Fibroblast of skin of left quadriceps (primary cell): ENCODE results near the gene MDM2.
"Not testable (repeated sequence)": the region's sequence is repeated elsewhere in the genome, so short reads cannot be mapped to it uniquely, and the experiment has no call there.

ENCODE experiments used
- DNase-seq, 2 experiments: peaks; one replicate each; pipeline ENCODE4 v3.0.0-alpha.2; 2013; ENCODE audit warnings: low read depth in 2 of 2

Gene MDM2

GRCh38 chr12:68827895-68828671 is 20.1 kb downstream of the MDM2 start:
- no peak for DNase-seq

- no peak for DNase-seq
Measured at GRCh38 chr12:68828672-68829068, 20.7 kb downstream of the MDM2 start.

DNA sequence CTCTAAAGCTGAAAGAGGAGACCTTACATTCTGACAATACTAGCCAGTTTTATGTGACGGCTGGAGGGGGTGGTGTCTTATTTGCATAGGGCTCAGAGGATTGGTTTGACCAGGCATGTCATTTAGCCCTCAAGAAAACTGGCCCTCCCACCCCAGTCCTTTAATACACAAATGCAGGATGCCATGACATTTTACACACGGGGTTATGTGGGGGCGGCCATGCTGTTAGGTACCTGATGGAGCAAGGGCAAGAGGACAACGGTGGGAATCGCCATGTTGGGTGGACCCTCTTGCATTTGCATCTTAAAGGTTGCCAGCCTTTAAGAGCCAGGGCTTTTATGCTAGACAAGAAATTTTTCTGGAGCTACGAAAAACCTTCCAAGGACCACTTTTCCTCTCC is 23.3 kb downstream of the MDM2 start:
- DNase-seq, result no peak

GRCh38 chr12:68831751-68832503 is 23.9 kb downstream of the MDM2 start:
- no peak for DNase-seq

GRCh38 chr12:68832504-68832867 is 24.5 kb downstream of the MDM2 start:
- DNase-seq, result no peak

DNA sequence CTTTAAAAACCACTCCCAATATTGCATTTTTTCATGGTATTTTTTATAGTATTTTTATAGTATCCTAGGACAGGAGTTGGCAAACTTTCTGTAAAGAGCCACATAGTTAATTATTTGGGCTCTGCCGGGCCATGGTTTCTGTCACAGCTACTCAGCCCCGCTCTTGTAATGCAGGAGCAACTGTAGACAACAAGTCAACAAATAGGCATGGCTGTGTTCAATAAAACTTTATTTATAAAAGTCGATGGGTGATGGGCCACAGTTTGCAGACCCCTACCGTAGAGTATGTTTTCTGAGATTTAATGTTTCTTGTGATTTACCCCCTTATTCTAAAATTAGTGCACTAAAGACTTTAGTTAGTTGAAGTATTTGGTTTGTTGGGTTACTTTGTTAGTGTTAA is 25.5 kb downstream of the MDM2 start:
- no peak for DNase-seq

DNA sequence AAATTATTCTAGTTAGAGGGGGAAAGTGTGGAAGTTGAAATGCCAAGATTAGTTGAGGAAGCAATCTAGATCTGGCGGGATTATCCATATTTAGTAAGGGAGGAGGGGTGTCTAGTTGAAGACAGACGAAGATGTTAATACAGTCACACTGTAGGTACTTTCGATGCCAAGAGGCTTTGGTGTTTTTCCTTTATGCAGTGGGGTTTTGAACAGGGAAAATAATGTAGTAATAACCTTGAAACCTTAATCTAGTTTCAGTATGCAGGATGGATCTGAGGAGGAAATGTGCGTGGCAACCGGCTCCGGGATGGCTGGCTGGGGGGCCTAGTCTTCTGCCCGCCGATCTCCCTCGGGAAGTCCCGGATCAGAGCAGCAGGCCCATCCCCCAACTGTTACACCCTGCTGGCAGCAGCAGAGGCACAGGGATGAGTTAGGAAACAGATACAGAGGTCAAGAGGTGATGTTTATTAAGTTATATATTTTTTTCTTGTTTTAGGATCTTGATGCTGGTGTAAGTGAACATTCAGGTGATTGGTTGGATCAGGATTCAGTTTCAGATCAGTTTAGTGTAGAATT is 27.4 kb downstream of the MDM2 start:
- no peak for DNase-seq

GRCh38 chr12:68837215-68837614 is 29.2 kb downstream of the MDM2 start:
- no peak for DNase-seq

- DNase-seq, result no peak
Measured at GRCh38 chr12:68838046-68838886, 30.3 kb downstream of the MDM2 start.

- no peak for DNase-seq
Measured at GRCh38 chr12:68839183-68840147, 31.5 kb downstream of the MDM2 start.

- DNase-seq, result not testable (repeated sequence)
Measured at GRCh38 chr12:68841175-68841574, 33.2 kb downstream of the MDM2 start.

DNA sequence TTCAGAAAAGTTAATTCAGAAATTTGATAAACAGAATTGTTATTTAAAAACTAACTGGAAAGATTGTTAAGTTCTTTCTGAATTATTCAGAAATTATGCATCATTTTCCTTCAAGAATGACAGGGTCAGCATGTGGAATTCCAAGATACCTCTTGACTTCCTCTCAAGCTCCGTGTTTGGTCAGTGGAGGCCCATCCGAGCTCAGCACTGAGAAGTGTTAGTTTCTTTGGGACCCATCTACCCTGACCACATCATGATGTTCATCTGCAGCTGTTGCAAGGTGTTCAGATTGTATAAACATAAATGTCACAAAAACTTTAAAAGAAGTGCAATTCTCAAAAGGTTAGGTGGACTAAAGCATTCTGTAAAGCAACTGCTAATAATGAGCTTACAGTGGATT is 33.7 kb downstream of the MDM2 start:
- DNase-seq, result no peak

DNA sequence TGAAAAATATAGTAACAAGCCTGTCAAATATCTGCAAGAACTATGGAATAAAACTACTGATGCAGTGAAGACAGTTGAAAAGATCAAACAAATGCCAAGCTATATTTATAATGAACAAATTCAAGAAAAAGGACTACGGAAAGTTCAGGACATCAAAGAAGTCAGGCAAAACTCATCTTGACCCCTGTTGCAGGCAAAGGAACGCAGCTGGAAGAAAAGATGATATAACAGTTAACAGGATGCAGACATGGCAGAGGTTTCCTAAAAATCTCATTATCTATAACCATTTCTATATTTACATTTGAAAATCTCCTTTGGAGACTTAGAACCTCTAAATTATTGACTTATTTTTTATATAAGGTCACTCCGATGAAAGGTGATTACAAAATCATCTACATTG is 34.1 kb downstream of the MDM2 start:
- no peak for DNase-seq

GRCh38 chr12:68842784-68843567 is 35.0 kb downstream of the MDM2 start:
- DNase-seq, result no peak

DNA sequence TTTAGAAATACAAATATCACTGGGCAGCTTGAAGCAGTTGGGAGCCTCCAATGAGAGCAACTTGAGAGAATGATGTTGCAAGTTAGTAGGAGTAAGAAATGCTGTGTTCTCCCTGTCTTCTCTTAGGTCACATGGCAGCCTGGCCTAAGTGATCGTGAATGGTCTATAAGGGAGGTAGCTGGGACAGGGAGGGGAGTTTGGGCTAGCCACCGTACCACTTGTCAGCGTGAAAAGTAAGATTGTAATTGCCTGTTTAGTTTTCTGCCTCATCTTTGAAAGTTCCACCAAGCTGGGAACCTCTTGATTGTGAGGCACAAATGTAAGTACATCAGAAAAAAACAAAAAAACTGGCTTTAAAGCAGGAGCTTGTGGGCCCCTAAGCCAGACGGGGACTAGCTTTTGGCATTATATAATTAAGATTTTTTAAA is 36.4 kb downstream of the MDM2 start:
- DNase-seq, result no peak

DNA sequence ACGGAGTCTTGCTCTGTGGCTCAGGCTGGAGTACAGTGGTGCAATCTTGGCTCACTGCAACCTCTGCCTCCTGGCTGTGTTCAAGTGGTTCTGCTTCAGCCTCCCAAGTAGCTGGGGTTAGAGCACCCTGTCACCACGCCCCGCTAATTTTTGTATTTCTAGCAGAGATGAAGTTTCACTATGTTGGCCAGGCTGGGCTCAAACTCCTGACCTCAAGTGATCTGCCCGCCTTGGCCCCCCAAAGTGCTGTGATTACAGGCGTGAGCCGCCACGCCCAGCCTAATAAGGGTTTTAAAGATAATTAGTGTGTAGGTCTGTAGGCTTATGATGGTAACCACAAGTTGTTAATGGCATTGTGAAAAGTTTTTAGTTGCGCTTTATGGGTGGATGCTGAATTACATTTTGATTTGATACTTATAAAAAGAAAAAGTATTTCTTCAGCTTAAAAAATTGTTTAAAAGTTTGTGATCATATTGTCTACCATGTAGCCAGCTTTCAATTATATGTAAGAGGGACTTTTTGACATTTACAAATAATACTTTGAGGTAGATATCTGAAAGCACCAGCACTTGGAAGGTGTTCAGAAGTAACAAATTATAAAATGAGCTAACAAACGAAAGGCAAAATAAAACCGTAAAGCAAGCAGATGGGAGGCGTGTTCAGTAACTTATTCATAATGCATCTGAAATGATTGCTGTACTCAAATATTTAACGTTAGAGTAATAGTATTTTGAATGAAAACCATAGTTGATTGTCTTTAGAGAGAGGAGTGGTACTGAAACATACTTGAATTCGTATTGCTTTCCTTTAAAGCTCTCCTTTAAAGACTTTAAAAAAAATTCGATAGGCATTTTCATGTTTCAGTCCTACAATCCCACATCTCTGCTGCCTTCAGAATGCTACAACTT is 37.1 kb downstream of the MDM2 start:
- DNase-seq, result no peak

DNA sequence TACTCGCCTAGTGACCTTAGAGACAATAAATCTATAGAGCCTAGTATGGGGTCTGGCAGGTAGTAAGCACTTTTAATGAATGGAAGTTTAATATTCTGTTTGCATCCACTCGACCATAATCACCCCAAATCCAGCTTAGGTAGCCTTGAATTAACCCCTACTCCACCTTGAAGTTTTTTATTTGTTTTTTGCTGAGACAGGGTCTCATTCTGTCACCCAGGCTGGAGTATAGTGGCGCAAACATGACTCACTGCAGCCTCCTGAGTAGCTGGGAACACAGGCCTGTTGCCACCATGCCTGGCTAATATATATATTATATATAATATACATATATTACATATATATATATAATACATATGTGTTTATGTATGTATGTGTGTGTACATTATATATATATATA is 38.8 kb downstream of the MDM2 start:
- no peak for DNase-seq

DNA sequence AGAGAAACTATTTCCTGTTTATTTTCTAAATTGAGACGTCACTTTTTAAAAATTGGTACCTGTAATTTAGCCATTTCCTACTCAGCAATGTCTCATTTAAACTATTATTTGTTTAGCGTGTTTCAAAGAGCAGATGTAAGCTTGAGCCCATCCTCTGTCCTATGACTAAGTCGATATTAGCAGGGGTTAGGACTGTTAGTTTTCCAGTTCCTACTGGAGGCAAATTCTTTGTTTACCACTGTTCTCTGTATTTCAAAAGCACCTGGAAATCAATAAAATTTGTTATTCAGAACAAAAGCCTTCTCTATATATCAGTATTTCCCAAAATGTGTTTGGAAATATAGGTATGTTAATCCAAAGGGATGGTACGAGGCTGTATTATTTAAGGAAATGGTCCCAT is 42.4 kb downstream of the MDM2 start:
- DNase-seq, result no peak
